SK-N-SH (cell line): ENCODE measurements around the gene PLEKHF1.

Source experiments
- EP300 ChIP-seq, 2 experiments: IDR thresholded peaks; 2 replicates each; pipeline versions ENCODE4 v1.4.0 to v1.6.1; 2012; ENCODE audit warnings: borderline replicate concordance in 1 of 2, low read depth in 1 of 2, low read length in 1 of 2
- GABPA ChIP-seq: IDR thresholded peaks from 2 replicates; pipeline ENCODE4 v1.4.0; 2012; ENCODE audit warnings: low read depth, mild to moderate bottlenecking
- MXI1 ChIP-seq: IDR thresholded peaks from 2 replicates; pipeline ENCODE4 v1.6.1; 2012; ENCODE audit warnings: mild to moderate bottlenecking, low read depth, low read length, improper control_type of control experiment
- POLR2AphosphoS5 ChIP-seq: IDR thresholded peaks from 2 replicates; pipeline ENCODE4 v1.6.1; 2012; ENCODE audit warnings: low read depth, low read length
- TF ChIP-seq, protein P1 (sequence below): fragments of 200-600 bp; sonication (generic); IDR thresholded peaks from 2 replicates; pipeline ENCODE4 v1.6.1; 2017; ENCODE audit warnings: antibody characterized with exemption, mild to moderate bottlenecking, moderate library complexity

DNA sequence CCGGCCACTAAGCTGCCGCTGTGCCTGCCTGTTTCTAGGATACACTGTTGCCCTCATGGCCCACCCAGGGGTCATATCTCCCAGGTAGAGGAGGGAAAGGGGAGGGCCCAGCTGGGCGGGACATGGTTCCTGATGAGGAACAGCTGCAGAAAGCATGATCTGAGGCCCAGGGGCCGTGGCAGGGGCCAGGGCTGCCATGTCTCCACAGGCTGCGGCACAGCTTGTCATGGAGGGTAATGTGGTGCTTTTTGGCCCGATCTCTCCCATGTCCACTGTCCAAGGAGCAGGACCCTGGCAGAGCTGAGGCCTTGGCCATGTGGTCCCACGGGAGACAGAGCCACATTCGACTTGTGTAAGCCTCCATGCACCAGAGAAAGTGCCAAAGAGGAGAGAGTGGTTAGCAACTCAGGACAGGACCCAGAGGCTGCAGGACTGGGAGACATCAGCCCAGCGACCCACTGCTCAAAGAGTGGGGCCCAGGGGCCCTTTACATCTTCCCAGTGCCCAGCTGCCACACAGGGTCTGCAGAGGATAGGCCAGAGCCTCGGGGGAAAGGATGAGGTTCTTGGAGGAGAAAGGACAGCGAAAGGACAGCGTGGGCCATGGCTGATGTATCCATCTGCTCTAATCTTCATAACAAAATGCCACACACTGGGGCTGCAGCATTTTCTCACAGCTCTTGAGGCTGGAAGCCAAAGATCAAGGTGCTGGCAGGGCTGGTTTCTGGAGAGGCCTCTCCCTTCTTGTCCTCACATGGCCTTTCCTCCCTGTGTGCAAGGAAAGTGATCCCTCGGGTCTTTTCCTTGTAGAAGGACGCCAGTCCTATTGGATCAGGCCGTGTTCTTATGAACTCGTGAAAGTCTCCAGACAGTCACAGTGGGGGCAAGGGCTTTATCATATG is 47.6 kb upstream of the PLEKHF1 start:
- TF ChIP-seq, protein P1, sequence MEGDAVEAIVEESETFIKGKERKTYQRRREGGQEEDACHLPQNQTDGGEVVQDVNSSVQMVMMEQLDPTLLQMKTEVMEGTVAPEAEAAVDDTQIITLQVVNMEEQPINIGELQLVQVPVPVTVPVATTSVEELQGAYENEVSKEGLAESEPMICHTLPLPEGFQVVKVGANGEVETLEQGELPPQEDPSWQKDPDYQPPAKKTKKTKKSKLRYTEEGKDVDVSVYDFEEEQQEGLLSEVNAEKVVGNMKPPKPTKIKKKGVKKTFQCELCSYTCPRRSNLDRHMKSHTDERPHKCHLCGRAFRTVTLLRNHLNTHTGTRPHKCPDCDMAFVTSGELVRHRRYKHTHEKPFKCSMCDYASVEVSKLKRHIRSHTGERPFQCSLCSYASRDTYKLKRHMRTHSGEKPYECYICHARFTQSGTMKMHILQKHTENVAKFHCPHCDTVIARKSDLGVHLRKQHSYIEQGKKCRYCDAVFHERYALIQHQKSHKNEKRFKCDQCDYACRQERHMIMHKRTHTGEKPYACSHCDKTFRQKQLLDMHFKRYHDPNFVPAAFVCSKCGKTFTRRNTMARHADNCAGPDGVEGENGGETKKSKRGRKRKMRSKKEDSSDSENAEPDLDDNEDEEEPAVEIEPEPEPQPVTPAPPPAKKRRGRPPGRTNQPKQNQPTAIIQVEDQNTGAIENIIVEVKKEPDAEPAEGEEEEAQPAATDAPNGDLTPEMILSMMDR: no peak
- TF ChIP-seq EP300 (IDR thresholded peaks at IDR 0.05; ENCODE audit: borderline replicate concordance in 1 of 2, low read depth in 1 of 2, low read length in 1 of 2) (no peak), GABPA (no peak), POLR2AphosphoS5 (no peak), MXI1 (no peak)
